ENCODE measurements around the gene DNMT1. TPM values are rescaled to one million over a fixed set of nuclear protein-coding genes. Genes with fewer than 3 reads are reported as not detected.
"Not testable (repeated sequence)": the region's sequence is repeated elsewhere in the genome, so short reads cannot be mapped to it uniquely, and the experiment has no call there.

DNMT1 gene
- total RNA-seq, 2 donors from 2014 or later = 322 to 576 TPM

DNA sequence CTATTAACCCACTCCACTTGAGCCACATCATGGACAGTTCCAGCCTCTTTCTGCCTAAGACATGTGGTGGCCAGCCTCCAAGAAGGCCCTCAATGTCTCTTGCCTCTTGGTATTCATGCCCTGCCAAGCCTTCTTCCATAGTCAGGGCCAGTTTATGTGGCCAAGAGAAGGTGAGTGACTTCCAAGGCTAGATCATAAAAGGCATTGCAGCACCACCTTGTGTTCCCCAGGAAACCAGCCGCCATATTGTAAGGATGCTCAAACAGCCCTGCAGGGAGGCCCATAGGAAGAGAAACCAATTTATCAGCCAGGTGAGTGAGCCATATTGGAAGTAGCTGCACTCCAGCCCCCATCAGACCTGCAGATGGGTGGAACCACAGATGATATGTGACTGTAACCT is 12.3 kb upstream of the DNMT1 start:
- H3K27me3 Mint-ChIP-seq = no peaks in the 10 kb centered on the region
- H3K4me3 Mint-ChIP-seq = no peak overlapping the region
- DNase-seq (ENCODE audit: low spot score) = no peak
- ATAC-seq = no peak
- H3K9me3 Mint-ChIP-seq = no peaks in the 10 kb centered on the region
- H3K4me1 Mint-ChIP-seq (ENCODE audit: low read depth in 2 of 2) = no peaks in the 10 kb centered on the region
- no peaks in the 10 kb centered on the region for H3K36me3 Mint-ChIP-seq
- no peak overlapping the region for H3K27ac Mint-ChIP-seq

DNA sequence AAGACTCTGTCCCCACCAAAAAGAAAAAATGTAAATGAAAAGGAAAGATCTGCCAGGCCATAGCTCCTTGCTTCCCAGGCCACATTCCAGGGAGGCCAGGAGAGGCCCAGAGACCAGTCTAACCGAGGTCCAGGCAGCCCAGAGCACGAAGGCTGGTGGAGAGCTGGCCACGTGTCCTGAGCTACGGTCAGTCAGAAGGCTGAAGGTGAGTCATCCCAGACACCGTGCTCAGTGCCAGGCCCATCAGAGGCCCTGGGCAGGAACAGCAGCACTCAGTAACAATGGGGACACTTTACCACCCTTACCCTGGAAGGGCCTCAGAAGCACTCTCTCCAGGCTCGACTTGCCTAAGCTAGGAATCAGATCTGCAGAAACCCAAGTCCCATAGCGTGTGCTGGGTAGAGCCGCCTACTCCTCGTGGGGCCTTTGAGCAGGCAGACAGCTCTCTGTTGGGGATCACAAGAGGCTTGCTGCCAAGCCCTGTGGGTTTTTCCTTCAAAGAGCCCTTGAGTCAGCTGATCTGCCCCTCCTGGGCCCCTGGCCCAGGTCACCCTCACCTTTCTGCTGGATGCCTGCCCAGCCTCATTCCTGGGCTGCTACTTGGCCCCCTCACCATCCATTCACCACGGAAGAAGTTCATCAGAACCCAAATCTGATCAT is 11.6 kb upstream of the DNMT1 start:
- no peak overlapping the region for H3K27ac Mint-ChIP-seq
- H3K4me3 Mint-ChIP-seq = no peak overlapping the region
- no peaks in the 10 kb centered on the region for H3K36me3 Mint-ChIP-seq
- no peaks in the 10 kb centered on the region for H3K27me3 Mint-ChIP-seq
- H3K9me3 Mint-ChIP-seq = no peaks in the 10 kb centered on the region
- DNase-seq (ENCODE audit: low spot score) (no peak), ATAC-seq (no peak)
- H3K4me1 Mint-ChIP-seq (ENCODE audit: low read depth in 2 of 2) = no peaks in the 10 kb centered on the region

DNA sequence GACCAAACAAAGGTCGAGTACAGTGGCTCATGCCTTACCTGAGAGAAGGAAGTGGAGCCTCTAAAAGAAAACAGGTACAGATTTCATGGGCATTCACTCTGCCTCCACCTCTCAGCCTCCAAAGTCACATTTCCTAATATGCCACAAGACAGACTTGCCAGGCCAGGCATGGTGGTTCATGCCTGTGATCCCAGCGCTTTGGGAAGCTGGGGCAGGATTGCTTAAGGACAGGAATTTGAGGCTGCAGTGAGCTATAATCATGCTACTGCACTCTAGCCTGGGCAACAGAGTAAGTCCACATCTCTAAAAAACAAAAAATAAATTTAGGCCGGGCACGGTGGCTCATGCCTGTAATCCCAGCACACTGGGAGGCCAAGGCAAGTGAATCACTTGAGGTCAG is 10.9 kb upstream of the DNMT1 start:
- no peaks in the 10 kb centered on the region for H3K9me3 Mint-ChIP-seq
- no peak for ATAC-seq
- DNase-seq (ENCODE audit: low spot score) = no peak
- no peak overlapping the region for H3K4me3 Mint-ChIP-seq
- no peaks in the 10 kb centered on the region for H3K4me1 Mint-ChIP-seq (ENCODE audit: low read depth in 2 of 2)
- H3K36me3 Mint-ChIP-seq = no peaks in the 10 kb centered on the region
- H3K27ac Mint-ChIP-seq = no peak overlapping the region
- no peaks in the 10 kb centered on the region for H3K27me3 Mint-ChIP-seq

DNA sequence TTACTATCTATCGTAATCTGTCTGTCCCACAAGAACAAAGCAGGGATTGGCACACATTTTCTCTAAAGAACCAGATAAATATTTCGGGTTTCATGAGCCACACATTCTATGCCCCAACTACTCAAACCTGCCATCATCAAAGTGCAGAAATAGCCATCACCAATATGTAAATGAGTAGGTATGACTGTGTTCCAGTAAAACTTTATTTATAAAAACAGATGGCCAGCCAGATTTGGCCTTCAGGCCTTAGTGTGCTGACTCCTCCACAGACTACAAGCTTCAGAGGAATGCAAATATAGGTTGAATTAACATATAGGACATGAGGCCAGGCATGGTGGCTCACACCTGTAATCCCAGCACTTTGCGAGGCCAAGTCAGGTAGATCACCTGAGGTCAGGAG is 8.9 kb upstream of the DNMT1 start:
- H3K4me1 Mint-ChIP-seq (ENCODE audit: low read depth in 2 of 2) = peaks cover 5 to 6% of the 10 kb centered on the region in 2 donors
- no peaks in the 10 kb centered on the region for H3K27me3 Mint-ChIP-seq
- H3K9me3 Mint-ChIP-seq = no peaks in the 10 kb centered on the region
- no peak for DNase-seq (ENCODE audit: low spot score)
- no peak for ATAC-seq
- peak overlapping the region in 1 of 2 donors; percentile 59 for H3K27ac Mint-ChIP-seq
- no peak overlapping the region for H3K4me3 Mint-ChIP-seq
- no peaks in the 10 kb centered on the region for H3K36me3 Mint-ChIP-seq

DNA sequence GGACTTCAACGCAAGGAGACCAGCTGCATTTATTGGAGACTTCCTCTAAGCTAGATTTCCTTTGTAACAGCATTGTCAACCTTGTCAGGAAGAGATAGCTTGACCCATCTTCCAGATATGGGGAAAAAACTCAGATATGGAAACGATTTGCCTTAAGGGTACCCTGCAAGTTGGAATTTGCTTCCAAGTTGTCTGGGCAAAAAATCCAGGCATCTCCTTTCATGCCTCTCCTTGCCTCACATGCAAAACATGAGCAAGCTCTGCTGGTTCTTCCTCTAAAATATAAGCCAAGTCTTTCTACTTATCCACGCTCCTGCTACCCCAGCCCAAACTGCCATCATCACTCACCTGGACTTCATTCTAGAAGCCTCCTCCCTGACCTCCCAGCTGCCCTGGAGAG is 6.4 kb upstream of the DNMT1 start:
- H3K27ac Mint-ChIP-seq = no peak overlapping the region
- H3K9me3 Mint-ChIP-seq = no peaks in the 10 kb centered on the region
- no peak overlapping the region for H3K4me3 Mint-ChIP-seq
- H3K27me3 Mint-ChIP-seq = no peaks in the 10 kb centered on the region
- DNase-seq (ENCODE audit: low spot score) = no peak
- H3K36me3 Mint-ChIP-seq = no peaks in the 10 kb centered on the region
- H3K4me1 Mint-ChIP-seq (ENCODE audit: low read depth in 2 of 2) = peaks cover 13 to 16% of the 10 kb centered on the region in 2 donors
- ATAC-seq = no peak

DNA sequence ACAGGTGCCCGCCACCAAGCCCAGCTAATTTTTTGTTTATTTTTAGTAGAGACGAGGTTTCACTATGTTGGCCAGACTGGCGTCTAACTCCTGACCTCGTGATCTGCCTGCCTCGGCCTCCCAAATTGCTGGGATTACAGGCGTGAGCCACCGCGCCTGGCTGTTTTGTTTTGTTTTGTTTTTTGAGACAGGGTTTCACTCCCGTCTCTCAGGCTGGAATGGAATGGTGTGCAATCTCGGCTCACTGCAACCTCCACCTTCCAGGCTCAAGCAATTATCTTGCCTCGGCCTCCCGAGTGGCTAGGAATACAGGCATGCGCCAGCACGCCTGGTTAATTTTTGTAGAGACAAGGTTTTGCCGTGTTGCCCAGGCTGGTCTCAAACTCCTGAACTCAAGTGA is 5.3 kb upstream of the DNMT1 start:
- not testable (repeated sequence) for H3K4me3 Mint-ChIP-seq; H3K27ac Mint-ChIP-seq; H3K27me3 Mint-ChIP-seq; ATAC-seq; DNase-seq (ENCODE audit: low spot score); H3K36me3 Mint-ChIP-seq; H3K9me3 Mint-ChIP-seq
- peaks cover 16 to 17% of the 10 kb centered on the region in 2 donors for H3K4me1 Mint-ChIP-seq (ENCODE audit: low read depth in 2 of 2)

DNA sequence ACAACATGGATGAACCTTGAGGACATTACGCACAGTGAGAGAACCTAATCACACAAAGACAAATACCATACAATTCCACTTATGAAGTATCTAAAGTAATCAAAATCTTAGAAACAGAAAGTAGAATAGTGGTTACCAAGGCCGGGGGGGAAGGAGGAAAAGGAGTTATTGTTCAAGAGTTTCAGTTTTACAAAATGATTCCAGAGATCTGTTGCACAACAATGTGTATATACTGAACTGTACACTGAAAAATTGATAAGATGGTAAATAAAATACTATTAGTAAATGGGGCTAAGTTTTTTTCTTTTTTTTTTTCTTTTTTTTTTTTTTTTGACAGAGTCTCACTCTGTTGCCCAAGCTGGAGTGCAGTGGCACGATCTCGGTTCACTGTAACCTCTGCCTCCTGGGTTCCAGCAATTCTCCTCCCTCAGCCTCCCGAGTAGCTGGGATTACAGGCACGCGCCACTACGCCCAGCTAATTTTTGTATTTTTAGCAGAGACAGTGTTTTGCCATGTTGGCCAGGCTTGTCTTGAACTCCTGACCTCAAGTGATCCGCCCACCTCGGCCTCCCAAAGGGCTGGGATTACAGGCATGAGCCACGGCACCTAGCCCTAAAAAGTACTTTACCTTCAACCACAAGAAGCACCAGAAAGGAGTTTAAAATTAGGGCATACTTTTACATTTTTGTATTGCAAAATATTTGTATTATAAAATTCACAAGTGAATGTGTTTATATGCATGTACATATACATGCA is 4.3 kb upstream of the DNMT1 start:
- not testable (repeated sequence) for H3K9me3 Mint-ChIP-seq; DNase-seq (ENCODE audit: low spot score); H3K27me3 Mint-ChIP-seq; H3K36me3 Mint-ChIP-seq
- Mint-ChIP-seq H3K4me3 (peak overlapping the region; percentile 70), H3K27ac (peak overlapping the region; percentile 63 to 73), H3K4me1 (ENCODE audit: low read depth in 2 of 2) (peaks cover 17 to 19% of the 10 kb centered on the region in 2 donors)
- ATAC-seq = peak in 1 of 2 donors; percentile 46

DNA sequence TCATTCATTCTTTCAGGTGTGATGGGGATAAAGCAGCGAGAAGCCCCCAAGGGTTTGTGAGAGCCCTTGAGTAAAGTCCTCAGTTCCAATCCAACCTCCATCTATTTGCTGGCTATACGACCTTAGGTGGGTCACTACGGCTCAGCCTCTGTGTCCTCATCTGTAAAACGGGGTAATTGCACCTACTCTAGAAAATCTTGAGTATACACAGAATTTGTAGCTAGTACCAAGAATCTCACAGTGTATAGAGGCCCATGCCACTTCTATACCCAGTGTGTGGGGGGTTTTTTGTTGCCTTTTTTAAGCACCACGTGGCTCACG is 406 bp upstream of the DNMT1 start:
- H3K4me1 Mint-ChIP-seq (ENCODE audit: low read depth in 2 of 2) = peaks cover 29 to 32% of the 10 kb centered on the region in 2 donors
- DNase-seq (ENCODE audit: low spot score) (no peak), ATAC-seq (peak in 1 of 2 donors; percentile 14)
- H3K9me3 Mint-ChIP-seq = no peaks in the 10 kb centered on the region
- H3K36me3 Mint-ChIP-seq = peaks cover 6% of the 10 kb centered on the region
- peak overlapping the region; percentile 89 to 97 for H3K27ac Mint-ChIP-seq
- H3K4me3 Mint-ChIP-seq = peak overlapping the region; percentile 95
- H3K27me3 Mint-ChIP-seq = no peaks in the 10 kb centered on the region

DNA sequence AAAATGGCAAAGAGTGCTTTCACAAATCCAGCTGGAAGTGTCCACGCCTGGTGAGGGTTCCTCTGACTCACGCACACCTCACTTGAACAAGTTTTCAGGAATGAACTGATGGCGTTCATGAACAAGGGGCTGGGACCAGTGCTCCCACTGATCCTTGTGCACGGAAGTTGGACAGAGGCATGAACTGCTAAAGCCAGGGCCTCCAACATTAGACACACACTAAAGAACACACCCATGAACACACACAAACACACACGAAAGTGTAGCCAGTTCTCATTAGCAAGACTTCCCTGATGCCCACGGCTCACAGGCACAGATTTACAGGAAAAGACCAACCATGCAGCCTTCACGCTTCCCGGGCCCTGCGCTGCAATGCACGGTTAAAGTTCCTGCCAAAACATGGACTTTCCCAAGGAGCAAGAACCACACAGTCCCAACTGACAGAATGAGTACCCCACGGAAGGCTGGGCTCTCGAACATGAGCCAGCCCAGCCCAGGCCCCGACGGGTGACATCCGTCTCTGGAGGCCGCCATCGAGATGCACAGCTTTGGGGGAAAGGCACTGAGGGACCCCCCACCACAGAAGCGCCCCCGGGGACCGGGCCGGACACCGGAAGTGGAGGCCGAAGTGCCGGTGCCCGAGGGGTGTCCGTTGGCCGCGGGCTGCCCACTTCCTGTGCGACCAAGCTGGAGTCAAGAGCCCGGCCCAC is 808 bp downstream of the DNMT1 start:
- ATAC-seq = peak in 1 of 2 donors; percentile 10
- no peak for DNase-seq (ENCODE audit: low spot score)
- Mint-ChIP-seq H3K27ac (peak overlapping the region; percentile 89 to 97), H3K9me3 (no peaks in the 10 kb centered on the region), H3K36me3 (peaks cover 13% of the 10 kb centered on the region), H3K27me3 (no peaks in the 10 kb centered on the region), H3K4me1 (ENCODE audit: low read depth in 2 of 2) (peaks cover 34 to 38% of the 10 kb centered on the region in 2 donors), H3K4me3 (peak overlapping the region; percentile 95)

GRCh38 chr19:10192922-10193321 is 1.8 kb downstream of the DNMT1 start:
- H3K36me3 Mint-ChIP-seq = peaks cover 13% of the 10 kb centered on the region
- H3K27me3 Mint-ChIP-seq = no peaks in the 10 kb centered on the region
- H3K9me3 Mint-ChIP-seq = no peaks in the 10 kb centered on the region
- peak overlapping the region; percentile 73 to 89 for H3K27ac Mint-ChIP-seq
- DNase-seq (ENCODE audit: low spot score) (no peak), ATAC-seq (no peak)
- peak overlapping the region; percentile 95 for H3K4me3 Mint-ChIP-seq
- H3K4me1 Mint-ChIP-seq (ENCODE audit: low read depth in 2 of 2) = peaks cover 35 to 39% of the 10 kb centered on the region in 2 donors

GRCh38 chr19:10191347-10191746 is 3.4 kb downstream of the DNMT1 start:
- H3K9me3 Mint-ChIP-seq = no peaks in the 10 kb centered on the region
- peaks cover 32 to 39% of the 10 kb centered on the region in 2 donors for H3K4me1 Mint-ChIP-seq (ENCODE audit: low read depth in 2 of 2)
- DNase-seq (ENCODE audit: low spot score) (no peak), ATAC-seq (no peak)
- H3K4me3 Mint-ChIP-seq = no peak overlapping the region
- H3K36me3 Mint-ChIP-seq = peaks cover 13% of the 10 kb centered on the region
- no peaks in the 10 kb centered on the region for H3K27me3 Mint-ChIP-seq
- no peak overlapping the region for H3K27ac Mint-ChIP-seq

DNA sequence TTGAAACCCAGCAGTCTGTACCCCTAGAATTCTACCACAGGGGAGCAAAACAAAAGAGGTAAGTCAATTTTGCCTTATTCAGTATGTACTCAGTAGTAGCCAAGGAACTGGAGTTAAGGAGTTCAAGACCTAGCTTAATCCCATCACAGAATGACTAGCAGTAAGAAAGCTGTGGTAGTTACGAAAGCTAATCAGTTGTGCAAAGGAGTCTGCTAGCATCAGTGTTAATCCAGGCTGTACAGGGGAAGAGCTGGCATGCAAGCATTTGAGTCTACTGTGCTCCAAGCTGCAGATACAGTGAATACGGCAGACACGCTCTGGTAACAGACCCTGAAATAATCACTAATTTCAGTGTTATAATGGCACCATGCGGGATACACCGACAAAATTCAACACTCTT is 4.7 kb downstream of the DNMT1 start:
- DNase-seq (ENCODE audit: low spot score) (no peak), ATAC-seq (no peak)
- Mint-ChIP-seq H3K27ac (peak overlapping the region; percentile 29 to 77), H3K4me1 (ENCODE audit: low read depth in 2 of 2) (peaks cover 32 to 34% of the 10 kb centered on the region in 2 donors), H3K27me3 (no peaks in the 10 kb centered on the region), H3K36me3 (peaks cover 13% of the 10 kb centered on the region), H3K9me3 (no peaks in the 10 kb centered on the region), H3K4me3 (peak overlapping the region; percentile 60)

DNA sequence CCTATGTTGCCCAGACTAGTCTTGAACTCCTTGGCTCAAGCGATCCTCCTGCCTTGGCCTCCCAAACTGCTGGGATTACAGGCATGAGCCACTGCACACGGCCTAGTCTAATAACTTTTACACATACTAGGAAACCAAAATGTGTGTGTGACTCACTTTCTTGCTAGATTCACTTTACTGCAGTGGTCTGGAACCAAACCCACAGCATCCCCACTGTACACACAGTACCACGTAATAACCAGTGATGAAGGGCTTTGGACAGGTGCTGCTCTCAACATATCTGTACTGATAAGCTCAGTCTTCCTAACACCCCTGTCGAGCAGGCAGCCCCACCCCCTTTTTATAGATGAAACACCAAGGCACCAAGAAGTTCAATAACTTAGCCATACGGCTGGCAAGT is 5.1 kb downstream of the DNMT1 start:
- Mint-ChIP-seq H3K27ac (peak overlapping the region; percentile 29 to 77), H3K27me3 (no peaks in the 10 kb centered on the region), H3K4me1 (ENCODE audit: low read depth in 2 of 2) (peaks cover 32 to 34% of the 10 kb centered on the region in 2 donors), H3K9me3 (no peaks in the 10 kb centered on the region), H3K36me3 (peaks cover 13% of the 10 kb centered on the region), H3K4me3 (peak overlapping the region; percentile 60)
- DNase-seq (ENCODE audit: low spot score) (no peak), ATAC-seq (peak; percentile 38 to 73)

GRCh38 chr19:10187315-10187714 is 7.4 kb downstream of the DNMT1 start:
- peak overlapping the region in 1 of 2 donors; percentile 79 for H3K27ac Mint-ChIP-seq

More at GRCh38 chr19:10187315-10187714, 7.4 kb downstream of the DNMT1 start:
- no peak for DNase-seq (ENCODE audit: low spot score)
- ATAC-seq = no peak
- Mint-ChIP-seq H3K27me3 (no peaks in the 10 kb centered on the region), H3K4me3 (no peak overlapping the region), H3K36me3 (peaks cover 7% of the 10 kb centered on the region), H3K9me3 (no peaks in the 10 kb centered on the region), H3K4me1 (ENCODE audit: low read depth in 2 of 2) (peaks cover 28 to 30% of the 10 kb centered on the region in 2 donors)
